Spleen (tissue), 11 donors: ENCODE results near the gene GPHN. TPM values are rescaled to one million over a fixed set of nuclear protein-coding genes. Genes with fewer than 3 reads are reported as not detected.
"Not testable (repeated sequence)": the region's sequence is repeated elsewhere in the genome, so short reads cannot be mapped to it uniquely, and the experiment has no call there.

Experiments used
- DNase-seq: peaks from one replicate; pipeline ENCODE4 v3.0.0-alpha.2; 2020
- H3K27ac ChIP-seq, 8 donors: fragments of 200-600 bp; sonication (generic) in 7 of 8; 1 replicate in 4 of 8; 2 replicates in 4 of 8; pipeline versions ENCODE4 v1.5.0 to v1.8.0; 2016 to 2021; ENCODE audit warnings: inconsistent platforms in 4 of 8, mild to moderate bottlenecking in 4 of 8, moderate library complexity in 1 of 8
- H3K27me3 ChIP-seq, 7 donors: fragments of 200-600 bp; sonication (generic) in 6 of 7; replicated peaks in 1 of 7; 1 replicate in 4 of 7; 2 replicates in 3 of 7; pipeline versions ENCODE4 v1.5.0 to v1.8.0; 2016 to 2021; ENCODE audit warnings: inconsistent platforms in 3 of 7, mild to moderate bottlenecking in 1 of 7
- H3K36me3 ChIP-seq, 6 donors: fragments of 200-600 bp; sonication (generic) in 5 of 6; 1 replicate in 4 of 6; 2 replicates in 2 of 6; pipeline versions ENCODE4 v1.5.0 to v1.8.0; 2016 to 2021; ENCODE audit warnings: inconsistent platforms in 2 of 6
- H3K4me1 ChIP-seq, 6 donors: fragments of 200-600 bp; sonication (generic) in 5 of 6; 1 replicate in 3 of 6; 2 replicates in 3 of 6; pipeline versions ENCODE4 v1.5.0 to v1.8.0; 2016 to 2021; ENCODE audit warnings: inconsistent platforms in 3 of 6
- H3K4me3 ChIP-seq, 8 donors: fragments of 200-600 bp; sonication (generic) in 7 of 8; 1 replicate in 4 of 8; 2 replicates in 4 of 8; pipeline versions ENCODE4 v1.5.0 to v1.8.0; 2016 to 2021; ENCODE audit warnings: inconsistent platforms in 4 of 8, mild to moderate bottlenecking in 4 of 8, moderate library complexity in 2 of 8
- H3K9me3 ChIP-seq, 8 donors: fragments of 200-600 bp; sonication (generic) in 7 of 8; 1 replicate in 4 of 8; 2 replicates in 4 of 8; pipeline versions ENCODE4 v1.5.0 to v1.8.0; 2016 to 2021; ENCODE audit warnings: inconsistent platforms in 4 of 8
- POLR2A ChIP-seq, 3 donors: fragments of 450-650 bp; IDR thresholded peaks; one replicate each; pipeline ENCODE4 v1.5.1; 2017; ENCODE audit warnings: antibody characterized with exemption in 3 of 3, mild to moderate bottlenecking in 1 of 3
- POLR2AphosphoS5 ChIP-seq, 3 donors: sonication (generic); formaldehyde crosslinking; IDR thresholded peaks; one replicate each; pipeline ENCODE4 v1.5.1; 2017; ENCODE audit warnings: antibody characterized with exemption in 3 of 3
- WGBS, 5 donors: extraction: QIAGEN DNeasy Blood & Tissue Kit in 3 of 5; methylation state at CpG; one replicate each; pipeline versions ENCODE4 v1.1.5 to v1.1.7; 2013 to 2018; 5-methylcytosine and 5-hydroxymethylcytosine counted together
- intact Hi-C: fragments of 100-400 bp; cut with DNase I; formaldehyde crosslinking; loops from one replicate; pipeline ENCODE4 v1.15.0; 2023; ENCODE audit warnings: low total_unique reads
- polyA plus RNA-seq, 3 donors: library from polyadenylated mRNA; stranded (reverse); fragments of 200-250 nt; gene quantifications; one replicate each; pipeline ENCODE4 v1.2.1, GENCODE V29; 2013
- total RNA-seq, 7 donors: library from RNA; depleted of rRNA in 3 of 7; stranded (reverse); fragments of >200 nt in 3 of 7; fragmentation: NEBNext Ultra II Directional in 4 of 7; extraction: Animal tissue kit (Norgen Biotek cat#: 25700) in 4 of 7; gene quantifications; one replicate each; pipeline versions ENCODE4 v1.1.0 to v1.2.1, GENCODE V29; 2016 to 2021
- TF ChIP-seq, protein P1 (sequence below), 11 experiments: fragments of 200-600 bp in 7 of 11; fragments of 450-650 bp in 4 of 11; sonication (generic) in 4 of 11; IDR thresholded peaks in 8 of 11; conservative IDR thresholded peaks in 3 of 11; 1 replicate in 7 of 11; 2 replicates in 4 of 11; pipeline versions ENCODE4 v1.4.0 to v1.8.0; 2016 to 2021; ENCODE audit warnings: antibody characterized with exemption in 11 of 11, inconsistent platforms in 4 of 11, mild to moderate bottlenecking in 1 of 11
- donor health status: healthy with polysubstance abuse.
- donor health status: DM: no; HTN: no; CAD: no; lungs with moderate emphysema.
- donor health status: DM: no; HTN: no; CAD: no.
- donor health status: Bipolar disorder and iron deficiency.
- donor health status: healthy.
- donor health status: DM: no; HTN: no; CAD: no.
- donor health status: DM: yes; HTN: yes; CAD: no.

The GPHN gene
- total and polyA plus RNA-seq, 10 donors: 9.0 to 26.9 (median 15.7) TPM

DNA sequence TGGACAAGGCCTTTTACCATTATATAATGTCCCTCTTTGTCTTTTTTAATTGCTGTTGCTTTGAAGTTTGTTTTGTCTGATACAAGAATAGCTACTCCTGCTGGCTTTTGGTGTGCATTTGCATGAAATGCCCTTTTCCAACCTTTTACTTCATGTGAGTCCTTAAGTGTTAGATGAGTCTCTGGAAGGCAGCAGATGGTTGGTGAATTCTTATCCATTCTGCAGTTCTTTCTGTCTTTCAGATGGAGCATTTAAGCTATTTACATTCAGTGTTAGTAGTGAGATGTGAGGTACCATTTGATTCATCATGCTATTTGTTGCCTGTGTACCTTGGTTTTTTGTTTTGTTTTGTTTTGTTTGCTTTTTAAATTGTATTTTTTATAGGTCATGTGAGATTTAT, 208.3 kb downstream of the GPHN start:
- intact Hi-C loops: no loop called here
- Histone ChIP-seq H3K4me3 (no peak overlapping the region), H3K9me3 (peaks cover 0 to 33% (median 23%) of the 10 kb centered on the region in 8 donors), H3K27ac (no peak overlapping the region), H3K27me3 (no peaks in the 10 kb centered on the region), H3K4me1 (no peaks in the 10 kb centered on the region), H3K36me3 (no peaks in the 10 kb centered on the region)
- DNase-seq: no peak
- TF ChIP-seq, protein P1, sequence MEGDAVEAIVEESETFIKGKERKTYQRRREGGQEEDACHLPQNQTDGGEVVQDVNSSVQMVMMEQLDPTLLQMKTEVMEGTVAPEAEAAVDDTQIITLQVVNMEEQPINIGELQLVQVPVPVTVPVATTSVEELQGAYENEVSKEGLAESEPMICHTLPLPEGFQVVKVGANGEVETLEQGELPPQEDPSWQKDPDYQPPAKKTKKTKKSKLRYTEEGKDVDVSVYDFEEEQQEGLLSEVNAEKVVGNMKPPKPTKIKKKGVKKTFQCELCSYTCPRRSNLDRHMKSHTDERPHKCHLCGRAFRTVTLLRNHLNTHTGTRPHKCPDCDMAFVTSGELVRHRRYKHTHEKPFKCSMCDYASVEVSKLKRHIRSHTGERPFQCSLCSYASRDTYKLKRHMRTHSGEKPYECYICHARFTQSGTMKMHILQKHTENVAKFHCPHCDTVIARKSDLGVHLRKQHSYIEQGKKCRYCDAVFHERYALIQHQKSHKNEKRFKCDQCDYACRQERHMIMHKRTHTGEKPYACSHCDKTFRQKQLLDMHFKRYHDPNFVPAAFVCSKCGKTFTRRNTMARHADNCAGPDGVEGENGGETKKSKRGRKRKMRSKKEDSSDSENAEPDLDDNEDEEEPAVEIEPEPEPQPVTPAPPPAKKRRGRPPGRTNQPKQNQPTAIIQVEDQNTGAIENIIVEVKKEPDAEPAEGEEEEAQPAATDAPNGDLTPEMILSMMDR (IDR thresholded peaks at IDR 0.05 in 8 of 11, conservative IDR thresholded peaks at IDR 0.05 in 3 of 11): no peak
- TF ChIP-seq POLR2A (IDR thresholded peaks at IDR 0.05): no peak
- no peak for TF ChIP-seq POLR2AphosphoS5 (IDR thresholded peaks at IDR 0.05)

DNA sequence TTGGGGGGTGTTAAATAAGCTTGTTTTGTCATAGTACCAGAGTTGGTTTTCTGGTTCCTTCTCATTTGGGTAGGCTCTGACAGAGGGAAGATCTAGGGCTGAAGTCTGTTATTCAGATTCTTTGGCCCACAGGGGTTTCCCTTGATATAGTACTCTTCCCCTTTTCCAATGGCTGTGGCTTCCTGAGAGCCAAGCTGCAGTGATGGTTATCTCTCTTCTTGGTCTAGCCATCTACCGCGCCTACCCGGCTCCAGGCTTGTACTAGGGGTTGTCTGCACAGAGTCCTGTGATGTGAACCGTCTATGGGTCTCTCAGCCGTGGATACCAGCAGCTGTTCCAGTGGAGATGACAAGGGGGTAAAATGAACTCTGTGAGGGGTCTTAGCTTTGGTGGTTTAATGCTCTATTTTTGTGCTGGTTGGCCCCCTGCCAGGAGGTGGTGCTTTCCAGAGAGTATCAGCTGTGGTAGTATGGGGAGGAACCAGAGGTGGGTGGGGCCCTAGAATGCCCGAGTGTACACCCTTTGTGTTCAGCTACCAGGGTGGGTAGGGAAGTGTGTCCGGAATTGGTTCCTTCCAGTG, 209.7 kb downstream of the GPHN start:
- 35 to 80% (median 63%) methylated on average over 7 of the region's 7 CpGs for WGBS, 5 donors
- no peaks in the 10 kb centered on the region for H3K36me3 ChIP-seq
- no peak for DNase-seq
- no peaks in the 10 kb centered on the region for H3K4me1 ChIP-seq
- H3K27me3 ChIP-seq: no peaks in the 10 kb centered on the region
- intact Hi-C loops: no loop called here
- no peak overlapping the region for H3K27ac ChIP-seq
- H3K9me3 ChIP-seq: peaks cover 0 to 20% (median 13%) of the 10 kb centered on the region in 8 donors
- TF ChIP-seq, protein P1 (IDR thresholded peaks at IDR 0.05 in 8 of 11, conservative IDR thresholded peaks at IDR 0.05 in 3 of 11): no peak
- TF ChIP-seq POLR2A (IDR thresholded peaks at IDR 0.05) (no peak), POLR2AphosphoS5 (IDR thresholded peaks at IDR 0.05) (no peak)
- H3K4me3 ChIP-seq: no peak overlapping the region

DNA sequence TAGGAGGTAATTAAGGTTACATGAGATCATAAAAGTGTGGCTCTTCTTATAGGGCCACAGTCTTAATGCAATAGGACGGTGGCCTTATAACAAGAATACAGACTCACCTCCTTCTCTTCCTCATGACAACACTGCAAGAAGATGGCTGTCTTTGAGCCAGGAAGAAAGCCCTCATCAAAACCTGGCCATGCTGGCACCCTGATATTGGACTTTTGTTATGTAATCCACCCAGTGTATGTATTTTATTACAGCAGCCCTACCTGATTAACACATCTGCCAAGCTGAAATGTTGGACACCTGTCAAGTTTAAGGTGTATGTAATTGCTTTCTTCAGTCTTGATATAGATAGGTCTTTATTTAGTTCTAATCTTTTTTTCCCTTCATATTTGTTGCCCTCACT, 217.0 kb downstream of the GPHN start:
- H3K9me3 ChIP-seq: peaks cover 0 to 40% (median 30%) of the 10 kb centered on the region in 8 donors
- intact Hi-C loops: no loop called here
- 96 to 100% (median 100%) methylated on average over 1 of the region's 1 CpG for WGBS, 5 donors
- no peak overlapping the region for H3K27ac ChIP-seq
- no peak overlapping the region for H3K4me3 ChIP-seq
- no peaks in the 10 kb centered on the region for H3K27me3 ChIP-seq
- DNase-seq: no peak
- no peaks in the 10 kb centered on the region for H3K4me1 ChIP-seq
- no peak for TF ChIP-seq POLR2AphosphoS5 (IDR thresholded peaks at IDR 0.05)
- no peak for TF ChIP-seq POLR2A (IDR thresholded peaks at IDR 0.05)
- TF ChIP-seq, protein P1 (IDR thresholded peaks at IDR 0.05 in 8 of 11, conservative IDR thresholded peaks at IDR 0.05 in 3 of 11): no peak
- H3K36me3 ChIP-seq: peaks cover 0 to 7% (median 0%) of the 10 kb centered on the region in 6 donors

DNA sequence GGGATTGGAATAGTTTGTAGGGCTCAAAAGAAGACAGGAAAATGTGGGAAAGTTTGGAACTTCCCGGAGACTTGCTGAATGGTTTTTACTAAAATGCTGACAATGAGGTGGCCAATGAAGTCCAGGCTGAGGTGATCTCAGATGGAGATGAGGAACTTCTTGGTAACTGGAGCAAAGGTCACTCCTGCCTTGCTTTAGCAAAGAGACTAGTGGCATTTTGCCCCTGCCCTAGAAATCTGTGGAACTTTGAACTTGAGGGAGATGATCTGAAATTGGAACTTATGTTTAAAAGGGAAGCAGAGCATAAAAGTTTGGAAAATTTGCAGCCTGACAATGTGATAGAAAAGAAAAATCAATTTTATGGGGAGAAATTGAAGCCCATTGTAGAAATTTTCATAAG, 223.4 kb downstream of the GPHN start:
- not testable (repeated sequence) for H3K27ac ChIP-seq

DNA sequence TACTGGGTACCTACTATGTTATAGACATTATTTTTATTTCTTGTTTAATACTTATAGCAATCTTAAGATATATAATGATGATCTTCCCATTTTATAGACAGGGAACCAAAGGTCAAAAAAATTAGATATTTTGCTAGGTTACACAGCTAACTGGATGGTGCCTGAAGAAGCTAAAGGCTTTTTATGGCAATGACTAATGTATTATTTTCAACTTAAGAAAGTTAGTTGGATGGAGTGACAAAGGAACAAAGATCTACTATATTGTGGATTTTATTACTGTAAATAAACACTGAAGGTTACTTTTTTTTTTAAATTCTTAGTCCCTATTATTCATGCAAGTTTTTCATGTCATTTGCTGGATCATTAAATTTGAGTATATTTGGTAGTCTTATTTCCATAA, 227.9 kb downstream of the GPHN start:
- Histone ChIP-seq H3K36me3 (peaks cover 0 to 2% (median 0%) of the 10 kb centered on the region in 6 donors), H3K4me3 (no peak overlapping the region), H3K27ac (no peak overlapping the region), H3K9me3 (peaks cover 0 to 44% (median 38%) of the 10 kb centered on the region in 8 donors), H3K4me1 (no peaks in the 10 kb centered on the region), H3K27me3 (no peaks in the 10 kb centered on the region)
- no peak for DNase-seq
- TF ChIP-seq, protein P1 (IDR thresholded peaks at IDR 0.05 in 8 of 11, conservative IDR thresholded peaks at IDR 0.05 in 3 of 11): no peak
- TF ChIP-seq POLR2A (IDR thresholded peaks at IDR 0.05) (no peak), POLR2AphosphoS5 (IDR thresholded peaks at IDR 0.05) (no peak)
- intact Hi-C loops: no loop called here

More for the DNA sequence above, 223.4 kb downstream of the GPHN start:
- H3K4me1 ChIP-seq, H3K27me3 ChIP-seq, DNase-seq, H3K36me3 ChIP-seq, intact Hi-C loops, H3K4me3 ChIP-seq: not testable (repeated sequence)
- WGBS, 5 donors: 38 to 100% (median 56%) methylated on average over 1 of the region's 1 CpG
- peaks cover 0 to 69% (median 51%) of the 10 kb centered on the region in 8 donors for H3K9me3 ChIP-seq
